Vagina (tissue), 2 donors: ENCODE measurements around the gene IRF8.

ENCODE experiments used
- POLR2AphosphoS5 ChIP-seq, 2 donors: sonication (generic); formaldehyde crosslinking; IDR thresholded peaks; one replicate each; pipeline ENCODE4 v1.9.0; 2017; ENCODE audit warnings: antibody characterized with exemption in 2 of 2, mild to moderate bottlenecking in 2 of 2, low read depth in 1 of 2; ENCODE audit not compliant: insufficient read depth in 1 of 2
- TF ChIP-seq, protein P1 (sequence below), 3 experiments: fragments of 450-650 bp in 2 of 3; fragments of 200-600 bp in 1 of 3; sonication (generic) in 1 of 3; IDR thresholded peaks; one replicate each; pipeline ENCODE4 v1.5.1; 2017 to 2019; ENCODE audit warnings: antibody characterized with exemption in 3 of 3, mild to moderate bottlenecking in 2 of 3, moderate library complexity in 2 of 3

DNA sequence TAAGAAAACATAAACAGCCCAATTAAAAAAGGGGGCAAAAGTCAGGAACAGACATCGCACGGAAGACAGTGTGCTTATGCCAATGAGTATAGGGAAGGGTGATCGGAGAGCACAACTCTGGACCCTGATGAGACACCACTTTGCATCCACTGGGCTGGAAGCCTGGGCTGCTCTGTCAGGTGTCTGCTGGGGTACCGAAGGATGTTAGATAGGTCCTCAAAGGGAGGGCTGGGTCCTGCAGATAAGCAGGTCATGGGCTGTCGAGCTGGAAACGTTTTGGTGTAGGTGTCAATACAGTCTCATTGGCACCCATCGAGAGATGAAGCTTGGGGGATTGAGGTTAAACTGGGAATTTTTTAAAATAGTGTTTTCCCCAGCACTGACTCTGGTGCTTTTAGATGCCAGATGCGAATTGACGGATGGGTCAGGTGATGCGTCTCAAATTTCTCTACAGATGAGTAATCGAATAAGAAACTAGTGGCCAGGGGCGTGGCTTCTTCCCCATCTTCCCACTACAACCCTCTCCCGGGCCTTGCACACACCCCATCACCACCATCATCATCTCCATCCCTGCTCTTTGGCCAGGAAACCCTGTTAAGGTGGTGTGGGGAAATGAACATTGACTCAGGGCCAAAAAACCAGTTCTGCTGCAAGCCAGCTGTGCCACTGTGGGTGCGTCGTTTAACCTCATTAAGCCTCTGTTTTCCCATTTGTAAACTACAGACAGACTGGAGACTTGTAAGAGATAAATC, 47.8 kb upstream of the IRF8 start:
- TF ChIP-seq, protein P1, sequence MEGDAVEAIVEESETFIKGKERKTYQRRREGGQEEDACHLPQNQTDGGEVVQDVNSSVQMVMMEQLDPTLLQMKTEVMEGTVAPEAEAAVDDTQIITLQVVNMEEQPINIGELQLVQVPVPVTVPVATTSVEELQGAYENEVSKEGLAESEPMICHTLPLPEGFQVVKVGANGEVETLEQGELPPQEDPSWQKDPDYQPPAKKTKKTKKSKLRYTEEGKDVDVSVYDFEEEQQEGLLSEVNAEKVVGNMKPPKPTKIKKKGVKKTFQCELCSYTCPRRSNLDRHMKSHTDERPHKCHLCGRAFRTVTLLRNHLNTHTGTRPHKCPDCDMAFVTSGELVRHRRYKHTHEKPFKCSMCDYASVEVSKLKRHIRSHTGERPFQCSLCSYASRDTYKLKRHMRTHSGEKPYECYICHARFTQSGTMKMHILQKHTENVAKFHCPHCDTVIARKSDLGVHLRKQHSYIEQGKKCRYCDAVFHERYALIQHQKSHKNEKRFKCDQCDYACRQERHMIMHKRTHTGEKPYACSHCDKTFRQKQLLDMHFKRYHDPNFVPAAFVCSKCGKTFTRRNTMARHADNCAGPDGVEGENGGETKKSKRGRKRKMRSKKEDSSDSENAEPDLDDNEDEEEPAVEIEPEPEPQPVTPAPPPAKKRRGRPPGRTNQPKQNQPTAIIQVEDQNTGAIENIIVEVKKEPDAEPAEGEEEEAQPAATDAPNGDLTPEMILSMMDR (IDR thresholded peaks at IDR 0.05), result no peak
- no peak for TF ChIP-seq POLR2AphosphoS5 (IDR thresholded peaks at IDR 0.05; ENCODE audit: insufficient read depth in 1 of 2, low read depth in 1 of 2)
